Measurements from ENCODE around the gene RARA.
A peak's percentile ranks its signal among the peaks of the same experiment; 100 is the strongest.

The RARA gene

DNA sequence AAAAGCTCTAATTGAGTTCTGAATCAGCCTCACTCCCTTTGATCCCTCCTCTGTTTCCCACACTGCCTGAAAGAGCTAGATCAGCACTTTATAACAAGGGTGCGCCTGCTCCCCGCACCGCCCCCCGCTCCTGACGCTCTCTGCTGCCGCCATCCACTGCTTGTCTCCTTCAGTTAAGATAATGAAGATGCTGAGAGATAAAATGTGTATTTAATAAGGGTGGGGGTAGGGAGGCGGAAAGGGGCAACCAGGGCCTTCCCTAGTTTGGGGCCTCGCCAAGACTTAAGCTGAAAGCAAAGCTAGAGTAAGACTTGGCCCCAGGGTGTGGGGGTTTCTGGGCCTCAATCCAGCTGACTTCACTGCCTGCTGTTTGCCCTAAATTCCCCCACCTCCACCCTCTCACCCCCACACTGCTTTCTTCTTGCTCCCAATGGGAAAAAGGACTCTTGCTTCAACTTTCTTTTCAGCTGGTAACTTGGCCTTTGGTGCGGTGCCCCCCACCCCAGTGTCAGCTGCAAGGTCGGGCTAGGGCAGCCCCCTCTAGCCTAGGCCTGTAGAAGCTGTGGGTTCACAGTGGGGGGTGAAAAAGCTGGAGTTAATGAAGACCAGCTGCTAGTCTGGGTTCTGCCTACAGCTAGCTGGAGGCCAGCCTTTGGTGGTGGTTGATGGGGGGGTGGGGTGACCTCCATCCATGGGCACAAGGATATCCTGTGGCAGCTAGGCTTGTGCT, 1.8 kb upstream of the RARA start:
- ChIA-PET POLR2A (interaction anchor here (0.6 to 5.6 kb wide), 4 partner anchors 9 to 132 kb away, joined by 3 to 35 read pairs (median 6); no protein-coding TSS in a partner anchor), CTCF (interaction anchor here (0.7 to 17.4 kb wide), 17 partner anchors 7 to 253 kb away, joined by 3 to 649 read pairs (median 5); partner anchors contain the start of gene WIPF2)
- H3K4me3 ChIP-seq (ENCODE audit: low read depth, low read length) = no peak overlapping the region
- TF ChIP-seq, protein P1, sequence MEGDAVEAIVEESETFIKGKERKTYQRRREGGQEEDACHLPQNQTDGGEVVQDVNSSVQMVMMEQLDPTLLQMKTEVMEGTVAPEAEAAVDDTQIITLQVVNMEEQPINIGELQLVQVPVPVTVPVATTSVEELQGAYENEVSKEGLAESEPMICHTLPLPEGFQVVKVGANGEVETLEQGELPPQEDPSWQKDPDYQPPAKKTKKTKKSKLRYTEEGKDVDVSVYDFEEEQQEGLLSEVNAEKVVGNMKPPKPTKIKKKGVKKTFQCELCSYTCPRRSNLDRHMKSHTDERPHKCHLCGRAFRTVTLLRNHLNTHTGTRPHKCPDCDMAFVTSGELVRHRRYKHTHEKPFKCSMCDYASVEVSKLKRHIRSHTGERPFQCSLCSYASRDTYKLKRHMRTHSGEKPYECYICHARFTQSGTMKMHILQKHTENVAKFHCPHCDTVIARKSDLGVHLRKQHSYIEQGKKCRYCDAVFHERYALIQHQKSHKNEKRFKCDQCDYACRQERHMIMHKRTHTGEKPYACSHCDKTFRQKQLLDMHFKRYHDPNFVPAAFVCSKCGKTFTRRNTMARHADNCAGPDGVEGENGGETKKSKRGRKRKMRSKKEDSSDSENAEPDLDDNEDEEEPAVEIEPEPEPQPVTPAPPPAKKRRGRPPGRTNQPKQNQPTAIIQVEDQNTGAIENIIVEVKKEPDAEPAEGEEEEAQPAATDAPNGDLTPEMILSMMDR (IDR thresholded peaks at IDR 0.05; ENCODE audit: insufficient read depth, low read length, missing control alignments) = peak; percentile 1
- no peak for DNase-seq (ENCODE audit: low read depth, low spot score)

DNA sequence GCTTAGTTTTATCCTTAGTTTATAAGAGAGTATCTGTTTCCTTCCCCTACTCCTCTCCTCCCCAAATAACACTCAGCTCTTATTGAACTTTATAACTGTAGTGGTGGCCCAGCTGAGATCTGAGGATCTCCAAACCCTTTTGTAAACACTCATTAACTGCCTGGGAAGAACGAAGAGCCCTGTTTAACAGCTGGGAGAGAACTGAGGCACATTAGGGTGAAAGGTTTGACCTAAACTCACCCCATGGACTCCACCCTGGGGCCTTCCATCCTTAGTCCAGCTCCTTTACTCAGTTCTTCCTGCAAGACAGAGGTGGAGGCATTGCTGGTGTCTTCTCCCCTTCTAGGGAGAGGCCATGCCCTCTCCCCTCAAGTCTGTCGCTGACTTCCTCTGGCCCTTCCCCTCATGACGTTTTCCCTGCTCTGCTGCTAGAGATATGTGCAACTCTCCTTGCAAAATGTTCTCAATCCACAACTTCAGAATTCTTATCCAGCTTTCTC, 1.2 kb upstream of the RARA start:
- CTCF ChIA-PET = interaction anchor here (0.6 to 17.4 kb wide), 18 partner anchors 8 to 253 kb away, joined by 3 to 649 read pairs (median 5); partner anchors contain the start of gene WIPF2
- H3K4me3 ChIP-seq (ENCODE audit: low read depth, low read length) = no peak overlapping the region
- TF ChIP-seq, protein P1 (IDR thresholded peaks at IDR 0.05; ENCODE audit: insufficient read depth, low read length, missing control alignments) = no peak
- DNase-seq (ENCODE audit: low read depth, low spot score) = no peak
- POLR2A ChIA-PET = interaction anchor here (0.6 to 5.6 kb wide), 4 partner anchors 8 to 132 kb away, joined by 3 to 35 read pairs (median 6); no protein-coding TSS in a partner anchor

DNA sequence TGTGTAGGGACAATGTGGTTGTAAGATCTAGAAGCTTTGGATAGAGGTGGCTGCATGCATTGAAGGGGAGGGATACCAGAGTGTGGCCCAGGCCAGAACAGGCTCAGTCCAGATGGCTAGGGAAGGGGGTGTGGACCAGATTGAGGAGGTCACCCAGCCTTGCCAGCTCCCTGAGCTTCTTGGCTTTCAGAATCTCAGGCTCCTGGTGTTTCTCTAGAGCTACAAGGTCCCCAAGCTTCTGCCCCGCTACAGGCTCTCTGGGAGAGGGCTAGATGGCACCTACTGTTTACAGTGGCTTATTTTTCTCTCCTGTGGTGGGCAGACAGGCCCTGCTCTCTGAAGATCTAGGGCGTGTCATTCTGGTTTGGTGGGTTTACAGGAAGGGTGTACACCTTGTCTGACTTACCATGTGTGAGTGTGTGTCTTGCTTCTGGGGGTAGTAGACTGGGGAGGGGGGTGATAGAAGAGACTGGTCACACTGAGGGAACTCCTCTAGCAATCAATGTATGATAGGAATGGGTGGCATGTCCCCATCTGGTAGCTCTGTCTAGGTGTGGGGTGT, 1.1 kb downstream of the RARA start:
- peak overlapping the region; percentile 61 for H3K4me3 ChIP-seq (ENCODE audit: low read depth, low read length)
- ChIA-PET POLR2A (no interaction called here), CTCF (interaction anchor here (4.0 to 17.4 kb wide), 4 partner anchors 6 to 42 kb away, joined by 19 to 649 read pairs (median 65); no protein-coding TSS in a partner anchor)
- no peak for DNase-seq (ENCODE audit: low read depth, low spot score)
- TF ChIP-seq, protein P1 (IDR thresholded peaks at IDR 0.05; ENCODE audit: insufficient read depth, low read length, missing control alignments) = no peak

DNA sequence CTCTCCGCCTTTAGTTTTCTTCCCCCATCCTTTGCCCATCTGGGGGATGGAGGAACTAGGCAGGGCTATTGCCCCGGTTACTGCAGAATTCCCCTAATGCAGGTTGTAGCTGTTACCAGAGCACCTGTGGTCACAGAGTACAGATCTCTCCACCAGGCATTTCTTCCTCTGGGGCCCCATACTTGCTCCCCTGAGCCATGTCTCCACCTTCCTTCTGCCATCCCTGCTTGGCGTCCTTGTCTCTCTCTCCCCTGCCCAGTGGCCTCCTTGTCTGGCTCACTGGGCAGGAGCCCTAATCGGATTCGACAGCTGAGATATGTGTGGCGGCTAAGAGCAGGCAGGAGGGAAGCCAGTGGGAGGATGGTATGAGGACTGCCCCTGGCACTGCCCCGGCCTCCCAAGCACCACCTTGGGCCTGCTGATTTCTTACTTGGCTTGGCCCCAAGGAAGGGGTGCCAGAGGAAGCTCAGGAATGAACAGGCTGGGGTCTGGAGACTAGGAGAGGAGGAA, 2.0 kb downstream of the RARA start:
- TF ChIP-seq, protein P1 (IDR thresholded peaks at IDR 0.05; ENCODE audit: insufficient read depth, low read length, missing control alignments) = no peak
- H3K4me3 ChIP-seq (ENCODE audit: low read depth, low read length) = no peak overlapping the region
- ChIA-PET CTCF (interaction anchor here (1.0 to 17.4 kb wide), 4 partner anchors 8 to 199 kb away, joined by 3 to 649 read pairs (median 12); no protein-coding TSS in a partner anchor), POLR2A (interaction anchor here (0.9 kb wide), 1 partner anchor 12 kb away, joined by 3 read pairs; no protein-coding TSS in a partner anchor)
- no peak for DNase-seq (ENCODE audit: low read depth, low spot score)

DNA sequence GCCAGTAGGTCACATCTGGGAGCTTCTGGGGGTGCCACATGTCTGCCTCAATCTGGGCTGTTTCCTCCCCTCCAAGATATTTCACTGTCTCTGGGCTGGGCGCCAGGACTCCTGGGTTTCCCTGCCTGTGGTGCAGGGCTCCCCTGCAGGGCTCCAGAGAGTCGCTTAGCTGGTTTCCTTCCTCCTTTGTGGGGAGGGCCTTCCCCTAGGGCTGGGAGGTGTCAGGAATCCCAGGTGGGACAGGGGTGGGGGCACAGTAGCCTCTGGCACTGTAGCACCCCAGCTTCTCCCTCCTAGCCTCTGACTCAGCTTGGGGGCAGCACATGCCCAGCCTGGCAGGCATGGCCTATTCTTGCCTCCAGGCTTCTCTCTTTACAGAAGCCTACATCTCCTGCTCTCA, 2.6 kb downstream of the RARA start:
- DNase-seq (ENCODE audit: low read depth, low spot score) = no peak
- ChIA-PET POLR2A (interaction anchor here (0.9 kb wide), 1 partner anchor 11 kb away, joined by 3 read pairs; no protein-coding TSS in a partner anchor), CTCF (interaction anchor here (1.0 to 17.4 kb wide), 4 partner anchors 8 to 200 kb away, joined by 3 to 649 read pairs (median 12); no protein-coding TSS in a partner anchor)
- TF ChIP-seq, protein P1 (IDR thresholded peaks at IDR 0.05; ENCODE audit: insufficient read depth, low read length, missing control alignments) = no peak
- no peak overlapping the region for H3K4me3 ChIP-seq (ENCODE audit: low read depth, low read length)

Measured in AG04449 (cell line).